ENCODE results near the gene THTPA. TPM values are rescaled to one million over a fixed set of nuclear protein-coding genes. Genes with fewer than 3 reads are reported as not detected.
A peak's percentile ranks its signal among the peaks of the same experiment; 100 is the strongest.

Gene THTPA
- total and polyA plus RNA-seq, 10 donors: 4.5 to 25.4 (median 17.8) TPM

GRCh38 chr14:23551266-23552028 lies 4.6 kb upstream of the THTPA start, which contains the start of gene ZFHX2:
ZFHX2 (minus strand) TSS chr14:23551765; CDS start chr14:23535325, 16,440 bp downstream.
- Histone ChIP-seq H3K27me3 (replicated peaks in 1 of 7) (peaks cover 0 to 11% (median 0%) of the 10 kb centered on the region in 7 donors), H3K27ac (peak within 1 kb of the TSS; percentile 38 to 77 (median 58)), H3K9me3 (no peaks in the 10 kb centered on the region), H3K4me1 (peaks cover 4 to 51% (median 29%) of the 10 kb centered on the region in 6 donors), H3K4me3 (peak within 1 kb of the TSS; percentile 49 to 80 (median 72)), H3K36me3 (no peaks in the 10 kb centered on the region)
- peak; percentile 95 for DNase-seq
- intact Hi-C loops (cut with DNase I; ENCODE audit: low total_unique reads): no loop called here
- 0 to 1% (median 1%) methylated on average over 37 to 49 of the region's 49 CpGs for WGBS, 5 donors
- TF ChIP-seq POLR2AphosphoS5 (IDR thresholded peaks at IDR 0.05) (peak; percentile 33 to 69 (median 59)), CTCF (IDR thresholded peaks at IDR 0.05 in 8 of 11, conservative IDR thresholded peaks at IDR 0.05 in 3 of 11) (no peak)

GRCh38 chr14:23555533-23555881 lies 564 bp upstream of the THTPA start:
- 2 to 6% (median 3%) methylated on average over 10 to 14 of the region's 14 CpGs for WGBS, 5 donors
- H3K4me3 ChIP-seq: peak overlapping the region; percentile 71 to 98 (median 77)
- H3K27ac ChIP-seq: peak overlapping the region; percentile 95 to 99 (median 97)
- H3K9me3 ChIP-seq: no peaks in the 10 kb centered on the region
- intact Hi-C loops (cut with DNase I; ENCODE audit: low total_unique reads): no loop called here
- H3K36me3 ChIP-seq: peaks cover 0 to 27% (median 24%) of the 10 kb centered on the region in 6 donors
- peaks cover 14 to 70% (median 45%) of the 10 kb centered on the region in 6 donors for H3K4me1 ChIP-seq
- peaks cover 0 to 7% (median 0%) of the 10 kb centered on the region in 7 donors for H3K27me3 ChIP-seq (replicated peaks in 1 of 7)
- TF ChIP-seq POLR2A (IDR thresholded peaks at IDR 0.05): no peak
- DNase-seq: no peak

GRCh38 chr14:23556700-23557440 lies 799 bp downstream of the THTPA start:
- H3K27ac ChIP-seq: peak overlapping the region; percentile 95 to 99 (median 97)
- H3K4me1 ChIP-seq: peaks cover 12 to 61% (median 36%) of the 10 kb centered on the region in 6 donors
- peak; percentile 79 for DNase-seq
- 43 to 57% (median 53%) methylated on average over 16 to 17 of the region's 17 CpGs for WGBS, 5 donors
- TF ChIP-seq POLR2A (IDR thresholded peaks at IDR 0.05): no peak
- TF ChIP-seq POLR2AphosphoS5 (IDR thresholded peaks at IDR 0.05): peak in 2 of 3 donors; percentile 5 to 33
- no peak for TF ChIP-seq CTCF (IDR thresholded peaks at IDR 0.05 in 8 of 11, conservative IDR thresholded peaks at IDR 0.05 in 3 of 11)
- intact Hi-C loops (cut with DNase I; ENCODE audit: low total_unique reads): no loop called here
- no peaks in the 10 kb centered on the region for H3K9me3 ChIP-seq
- no peaks in the 10 kb centered on the region for H3K27me3 ChIP-seq (replicated peaks in 1 of 7)
- peaks cover 0 to 41% (median 37%) of the 10 kb centered on the region in 6 donors for H3K36me3 ChIP-seq
- H3K4me3 ChIP-seq: peak overlapping the region; percentile 71 to 98 (median 77)

GRCh38 chr14:23557521-23557920 lies 1.4 kb downstream of the THTPA start:
- no peak for DNase-seq
- no peaks in the 10 kb centered on the region for H3K27me3 ChIP-seq (replicated peaks in 1 of 7)
- H3K4me3 ChIP-seq: peak overlapping the region in 2 of 8 donors; percentile 74 to 98
- WGBS, 5 donors: 45 to 59% (median 56%) methylated on average over 2 of the region's 2 CpGs
- H3K27ac ChIP-seq: peak overlapping the region in 6 of 8 donors; percentile 9 to 99 (median 96)
- H3K36me3 ChIP-seq: peaks cover 0 to 47% (median 42%) of the 10 kb centered on the region in 6 donors
- intact Hi-C loops (cut with DNase I; ENCODE audit: low total_unique reads): no loop called here
- H3K9me3 ChIP-seq: no peaks in the 10 kb centered on the region
- TF ChIP-seq CTCF (IDR thresholded peaks at IDR 0.05 in 8 of 11, conservative IDR thresholded peaks at IDR 0.05 in 3 of 11) (no peak), POLR2A (IDR thresholded peaks at IDR 0.05) (no peak), POLR2AphosphoS5 (IDR thresholded peaks at IDR 0.05) (no peak)
- peaks cover 10 to 59% (median 33%) of the 10 kb centered on the region in 6 donors for H3K4me1 ChIP-seq

All from spleen (tissue), 11 donors.